Psoas muscle (tissue), 8 donors: Measurements from ENCODE around the gene EI24. TPM values are rescaled to one million over a fixed set of nuclear protein-coding genes. Genes with fewer than 3 reads are reported as not detected.

Experiments used
- ATAC-seq, 4 donors: fragments of 200-7000 bp; cut with Tn5 transposase; one replicate each; pipeline ENCODE4 v1.9.1; 2020; ENCODE audit warnings: moderate library complexity in 3 of 4, mild to moderate bottlenecking in 2 of 4
- DNase-seq, 2 donors: peaks; one replicate each; pipeline ENCODE4 v3.0.0-alpha.2; 2020
- H3K27ac ChIP-seq: fragments of 200-600 bp; one replicate; pipeline ENCODE4 v1.8.0; 2022
- H3K27me3 ChIP-seq, 3 donors: fragments of 200-600 bp in 1 of 3; one replicate each; pipeline versions ENCODE4 v1.6.1 to v1.8.0; 2013 to 2022; ENCODE audit warnings: low read length in 2 of 3, mild to moderate bottlenecking in 2 of 3, moderate library complexity in 1 of 3; ENCODE audit not compliant: insufficient read depth in 3 of 3
- H3K36me3 ChIP-seq, 2 donors: fragments of 200-600 bp in 1 of 2; one replicate each; pipeline versions ENCODE4 v1.6.1 to v1.8.0; 2013 to 2022; ENCODE audit warnings: low read depth in 1 of 2, mild to moderate bottlenecking in 1 of 2, moderate library complexity in 1 of 2; ENCODE audit not compliant: insufficient read depth in 1 of 2
- H3K4me1 ChIP-seq: fragments of 200-600 bp; one replicate; pipeline ENCODE4 v1.8.0; 2022
- H3K4me3 ChIP-seq: fragments of 200-600 bp; one replicate; pipeline ENCODE4 v1.8.0; 2022; ENCODE audit warnings: mild to moderate bottlenecking
- H3K9me3 ChIP-seq: fragments of 200-600 bp; one replicate; pipeline ENCODE4 v1.8.0; 2022
- CTCF ChIP-seq: fragments of 200-600 bp; IDR thresholded peaks from one replicate; pipeline ENCODE4 v1.8.0; 2022; ENCODE audit warnings: antibody characterized with exemption
- WGBS, 3 donors: extraction: QIAGEN DNeasy Blood & Tissue Kit; methylation state at CpG; one replicate each; pipeline versions ENCODE4 v1.1.6 to v1.1.7; 2013; 5-methylcytosine and 5-hydroxymethylcytosine counted together
- intact Hi-C, 2 donors: fragments of 100-400 bp; cut with DNase I; formaldehyde crosslinking; loops; one replicate each; pipeline versions ENCODE4 v1.11.0 to v1.14.2; 2022
- polyA plus RNA-seq, 3 donors: library from polyadenylated mRNA; stranded (reverse); fragments of 200-250 nt; gene quantifications; one replicate each; pipeline ENCODE4 v1.2.3, GENCODE V29; 2013
- total RNA-seq, 4 donors: library from RNA; stranded (reverse); fragmentation: NEBNext Ultra II Directional in 2 of 4; extraction: Animal tissue kit (Norgen Biotek cat#: 25700) in 2 of 4; gene quantifications; one replicate each; pipeline versions ENCODE4 v1.2.1 to v1.2.4, GENCODE V29; 2021 to 2023
- donor health status: healthy with polysubstance abuse.
- donor health status: DM: no; HTN: no; CAD: no; lungs with moderate emphysema.
- donor health status: Bipolar disorder and iron deficiency.
- donor health status: healthy.
- donor health status: DM: yes; HTN: yes; CAD: no.
- donor health status: DM: no; HTN: no; CAD: no.
- donor health status: DM: no; HTN: no; CAD: no.
- donor health status: DM: yes; HTN: yes; CAD: no.

Gene EI24
- total and polyA plus RNA-seq, 7 donors: 52.9 to 184 (median 82.8) TPM

DNA sequence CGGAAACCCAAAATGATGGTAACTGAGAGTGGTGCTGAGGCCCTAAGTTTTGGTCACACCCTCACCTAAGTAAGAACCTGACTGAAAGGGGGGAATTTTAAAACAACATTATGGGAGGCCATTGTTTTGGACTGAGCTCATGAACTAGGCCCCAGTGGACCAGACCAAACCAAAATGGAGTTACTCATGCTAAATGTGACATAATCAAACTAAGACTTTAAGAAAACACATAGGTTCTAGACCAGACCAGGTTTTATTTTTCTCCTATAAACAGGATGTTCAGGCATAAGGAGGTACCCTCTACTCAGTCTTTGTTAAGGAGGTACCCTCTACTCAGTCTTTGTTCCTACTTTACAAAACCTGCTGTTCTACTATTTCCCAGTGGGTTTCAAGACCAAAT is 7.4 kb upstream of the EI24 start:
- 94 to 96% (median 95%) methylated on average over 1 of the region's 1 CpG for WGBS, 3 donors
- no peak overlapping the region for H3K27ac ChIP-seq
- no peak for TF ChIP-seq CTCF
- H3K4me1 ChIP-seq: no peaks in the 10 kb centered on the region
- H3K9me3 ChIP-seq: no peaks in the 10 kb centered on the region
- no peaks in the 10 kb centered on the region for H3K27me3 ChIP-seq
- ATAC-seq (no peak), DNase-seq (no peak)
- no peaks in the 10 kb centered on the region for H3K36me3 ChIP-seq
- no peak overlapping the region for H3K4me3 ChIP-seq
- intact Hi-C loops: loop anchor here in 1 of 2 donors (10.0 kb wide), 1 partner anchor 323 kb away; the partner anchor contains the start of gene HYLS1

GRCh38 chr11:125562430-125562829 is 6.8 kb upstream of the EI24 start:
- no peak overlapping the region for H3K4me3 ChIP-seq
- no peaks in the 10 kb centered on the region for H3K4me1 ChIP-seq
- 57 to 66% (median 60%) methylated on average over 4 of the region's 4 CpGs for WGBS, 3 donors
- ATAC-seq (no peak), DNase-seq (no peak)
- TF ChIP-seq CTCF: no peak
- H3K27ac ChIP-seq: no peak overlapping the region
- no peaks in the 10 kb centered on the region for H3K9me3 ChIP-seq
- intact Hi-C loops: loop anchor here in 1 of 2 donors (10.0 kb wide), 1 partner anchor 322 kb away; the partner anchor contains the start of gene HYLS1
- no peaks in the 10 kb centered on the region for H3K36me3 ChIP-seq
- H3K27me3 ChIP-seq: no peaks in the 10 kb centered on the region

DNA sequence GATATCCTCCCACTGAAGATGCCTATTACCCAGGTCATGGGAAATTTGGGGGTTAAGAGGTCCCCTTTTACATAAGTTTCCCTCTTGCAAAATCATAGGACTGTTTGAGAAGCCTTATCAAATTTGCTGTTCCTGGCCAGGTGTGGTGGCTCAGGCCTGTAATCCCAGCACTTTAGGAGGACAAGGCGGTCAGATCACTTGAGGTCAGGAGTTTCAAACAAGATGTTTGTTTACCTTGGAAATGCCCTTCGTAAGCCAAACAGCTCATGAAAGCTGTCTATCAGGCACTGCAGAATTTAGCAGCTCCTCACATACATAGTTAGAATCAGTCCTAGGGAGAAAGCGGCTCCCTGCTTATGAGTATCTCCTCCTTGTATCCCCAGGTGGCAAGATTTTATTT is 4.9 kb upstream of the EI24 start:
- intact Hi-C loops: loop anchor here in 1 of 2 donors (10.0 kb wide), 1 partner anchor 320 kb away; the partner anchor contains the start of gene HYLS1

GRCh38 chr11:125566235-125566634 is 3.0 kb upstream of the EI24 start:
- no peak overlapping the region for H3K4me3 ChIP-seq
- WGBS, 3 donors: 87 to 94% (median 89%) methylated on average over 4 of the region's 4 CpGs
- no peaks in the 10 kb centered on the region for H3K27me3 ChIP-seq
- DNase-seq (no peak), ATAC-seq (no peak)
- no peak overlapping the region for H3K27ac ChIP-seq
- peaks cover 11% of the 10 kb centered on the region for H3K4me1 ChIP-seq
- intact Hi-C loops: loop anchor here in 1 of 2 donors (5.0 to 10.0 kb wide), 2 partner anchors 319 to 609 kb away; partner anchors contain the start of gene HYLS1
- no peak for TF ChIP-seq CTCF
- H3K36me3 ChIP-seq: no peaks in the 10 kb centered on the region
- no peaks in the 10 kb centered on the region for H3K9me3 ChIP-seq

More for the DNA sequence above, 4.9 kb upstream of the EI24 start:
- DNase-seq (no peak), ATAC-seq (no peak)
- H3K4me3 ChIP-seq: no peak overlapping the region
- H3K36me3 ChIP-seq: no peaks in the 10 kb centered on the region
- no peak for TF ChIP-seq CTCF
- 62 to 77% (median 69%) methylated on average over 3 of the region's 3 CpGs for WGBS, 3 donors
- H3K27ac ChIP-seq: no peak overlapping the region
- no peaks in the 10 kb centered on the region for H3K4me1 ChIP-seq
- no peaks in the 10 kb centered on the region for H3K9me3 ChIP-seq
- H3K27me3 ChIP-seq: no peaks in the 10 kb centered on the region
